T-helper 1 cell treated with Interleukin-12 subunit alpha and Interleukin-12 subunit beta and Interleukin-4 antibody, amounts not matched to agents 30 μg/mL and 1 μg/mL, for 36 hours (primary cell): ENCODE results near the gene CAMK1D.
A peak's percentile ranks its signal among the peaks of the same experiment; 100 is the strongest.

ENCODE experiments used
- H3K27ac Mint-ChIP-seq: one replicate; pipeline ENCODE4 v1.8.0; 2021; ENCODE audit warnings: mild to moderate bottlenecking, mixed read lengths
- H3K27me3 Mint-ChIP-seq: one replicate; pipeline ENCODE4 v1.8.0; 2021; ENCODE audit warnings: low read depth, mixed read lengths
- H3K36me3 Mint-ChIP-seq: one replicate; pipeline ENCODE4 v1.8.0; 2021; ENCODE audit warnings: low read depth, mixed read lengths
- H3K4me1 Mint-ChIP-seq: one replicate; pipeline ENCODE4 v1.8.0; 2021; ENCODE audit warnings: low read depth, mixed read lengths
- H3K4me3 Mint-ChIP-seq: one replicate; pipeline ENCODE4 v1.8.0; 2021; ENCODE audit warnings: mild to moderate bottlenecking, moderate library complexity, mixed read lengths
- H3K9me3 Mint-ChIP-seq: one replicate; pipeline ENCODE4 v1.8.0; 2021; ENCODE audit warnings: mixed read lengths

Gene CAMK1D

GRCh38 chr10:12563489-12563888, 214.1 kb downstream of the CAMK1D start:
- Mint-ChIP-seq H3K9me3 (no peaks in the 10 kb centered on the region), H3K4me1 (peaks cover 11% of the 10 kb centered on the region), H3K36me3 (peaks cover 1% of the 10 kb centered on the region), H3K27me3 (no peaks in the 10 kb centered on the region), H3K4me3 (no peak overlapping the region), H3K27ac (no peak overlapping the region)

GRCh38 chr10:12564173-12564572, 214.8 kb downstream of the CAMK1D start:
- Mint-ChIP-seq H3K27me3 (no peaks in the 10 kb centered on the region), H3K4me3 (no peak overlapping the region), H3K4me1 (peaks cover 14% of the 10 kb centered on the region), H3K36me3 (peaks cover 1% of the 10 kb centered on the region), H3K27ac (no peak overlapping the region), H3K9me3 (no peaks in the 10 kb centered on the region)

GRCh38 chr10:12566161-12567115, 217.1 kb downstream of the CAMK1D start:
- H3K9me3 Mint-ChIP-seq: no peaks in the 10 kb centered on the region
- H3K27me3 Mint-ChIP-seq: no peaks in the 10 kb centered on the region
- H3K36me3 Mint-ChIP-seq: peaks cover under 1% of the 10 kb centered on the region
- peaks cover 11% of the 10 kb centered on the region for H3K4me1 Mint-ChIP-seq
- H3K4me3 Mint-ChIP-seq: no peak overlapping the region
- H3K27ac Mint-ChIP-seq: no peak overlapping the region

GRCh38 chr10:12568391-12569009, 219.2 kb downstream of the CAMK1D start:
- H3K27me3 Mint-ChIP-seq: no peaks in the 10 kb centered on the region
- H3K4me3 Mint-ChIP-seq: peak overlapping the region; percentile 12
- peaks cover 8% of the 10 kb centered on the region for H3K36me3 Mint-ChIP-seq
- peak overlapping the region; percentile 84 for H3K27ac Mint-ChIP-seq
- H3K4me1 Mint-ChIP-seq: peaks cover 14% of the 10 kb centered on the region
- peaks cover 4% of the 10 kb centered on the region for H3K9me3 Mint-ChIP-seq

GRCh38 chr10:12572281-12572680, 222.9 kb downstream of the CAMK1D start:
- H3K36me3 Mint-ChIP-seq: peaks cover 15% of the 10 kb centered on the region

GRCh38 chr10:12577610-12578009, 228.3 kb downstream of the CAMK1D start:
- Mint-ChIP-seq H3K4me3 (no peak overlapping the region), H3K9me3 (peaks cover 10% of the 10 kb centered on the region), H3K27ac (no peak overlapping the region), H3K27me3 (peaks cover 4% of the 10 kb centered on the region), H3K36me3 (peaks cover 15% of the 10 kb centered on the region), H3K4me1 (peaks cover 11% of the 10 kb centered on the region)

More at GRCh38 chr10:12572281-12572680, 222.9 kb downstream of the CAMK1D start:
- no peaks in the 10 kb centered on the region for H3K27me3 Mint-ChIP-seq
- H3K27ac Mint-ChIP-seq: no peak overlapping the region
- H3K4me3 Mint-ChIP-seq: no peak overlapping the region
- peaks cover 8% of the 10 kb centered on the region for H3K4me1 Mint-ChIP-seq
- peaks cover 4% of the 10 kb centered on the region for H3K9me3 Mint-ChIP-seq

GRCh38 chr10:12579954-12580858, 230.9 kb downstream of the CAMK1D start:
- Mint-ChIP-seq H3K36me3 (peaks cover 17% of the 10 kb centered on the region), H3K4me1 (peaks cover 14% of the 10 kb centered on the region), H3K4me3 (no peak overlapping the region), H3K9me3 (peaks cover 17% of the 10 kb centered on the region), H3K27me3 (peaks cover 4% of the 10 kb centered on the region), H3K27ac (peak overlapping the region; percentile 1)

GRCh38 chr10:12583891-12584595, 234.7 kb downstream of the CAMK1D start:
- peaks cover 23% of the 10 kb centered on the region for H3K9me3 Mint-ChIP-seq
- peaks cover 38% of the 10 kb centered on the region for H3K4me1 Mint-ChIP-seq
- no peak overlapping the region for H3K4me3 Mint-ChIP-seq
- H3K27me3 Mint-ChIP-seq: peaks cover 4% of the 10 kb centered on the region
- no peak overlapping the region for H3K27ac Mint-ChIP-seq
- H3K36me3 Mint-ChIP-seq: peaks cover 11% of the 10 kb centered on the region

GRCh38 chr10:12586741-12587140, 237.4 kb downstream of the CAMK1D start:
- peaks cover 1% of the 10 kb centered on the region for H3K27me3 Mint-ChIP-seq
- H3K27ac Mint-ChIP-seq: peak overlapping the region; percentile 59
- peaks cover 22% of the 10 kb centered on the region for H3K9me3 Mint-ChIP-seq
- peak overlapping the region; percentile 11 for H3K4me3 Mint-ChIP-seq
- H3K4me1 Mint-ChIP-seq: peaks cover 52% of the 10 kb centered on the region
- peaks cover 9% of the 10 kb centered on the region for H3K36me3 Mint-ChIP-seq

GRCh38 chr10:12587451-12587888, 238.1 kb downstream of the CAMK1D start:
- H3K36me3 Mint-ChIP-seq: peaks cover 12% of the 10 kb centered on the region
- H3K27ac Mint-ChIP-seq: peak overlapping the region; percentile 93
- peak overlapping the region; percentile 84 for H3K4me3 Mint-ChIP-seq
- peaks cover 15% of the 10 kb centered on the region for H3K9me3 Mint-ChIP-seq
- H3K27me3 Mint-ChIP-seq: no peaks in the 10 kb centered on the region
- peaks cover 55% of the 10 kb centered on the region for H3K4me1 Mint-ChIP-seq

GRCh38 chr10:12588091-12588860, 238.9 kb downstream of the CAMK1D start:
- Mint-ChIP-seq H3K9me3 (peaks cover 10% of the 10 kb centered on the region), H3K36me3 (peaks cover 10% of the 10 kb centered on the region), H3K27ac (peak overlapping the region; percentile 93), H3K4me1 (peaks cover 63% of the 10 kb centered on the region), H3K4me3 (peak overlapping the region; percentile 84), H3K27me3 (no peaks in the 10 kb centered on the region)

- Mint-ChIP-seq H3K9me3 (peaks cover 12% of the 10 kb centered on the region), H3K27me3 (no peaks in the 10 kb centered on the region), H3K36me3 (peaks cover 9% of the 10 kb centered on the region), H3K4me1 (peaks cover 67% of the 10 kb centered on the region), H3K27ac (peak overlapping the region; percentile 71), H3K4me3 (no peak overlapping the region)
These were observed 239.9 kb downstream of the CAMK1D start for GRCh38 chr10:12589291-12589690.

GRCh38 chr10:12589791-12590190, 240.4 kb downstream of the CAMK1D start:
- peaks cover 16% of the 10 kb centered on the region for H3K9me3 Mint-ChIP-seq
- peaks cover 11% of the 10 kb centered on the region for H3K36me3 Mint-ChIP-seq
- H3K4me3 Mint-ChIP-seq: peak overlapping the region; percentile 30
- H3K27ac Mint-ChIP-seq: peak overlapping the region; percentile 71
- peaks cover 72% of the 10 kb centered on the region for H3K4me1 Mint-ChIP-seq
- H3K27me3 Mint-ChIP-seq: no peaks in the 10 kb centered on the region
